Mucosa of stomach (tissue), 1 donor: ENCODE measurements around the gene TMC1.
A peak's percentile ranks its signal among the peaks of the same experiment; 100 is the strongest.
"Not testable (repeated sequence)": the region's sequence is repeated elsewhere in the genome, so short reads cannot be mapped to it uniquely, and the experiment has no call there.

Source experiments
- H3K27me3 ChIP-seq: one replicate; pipeline ENCODE4 v1.7.0; 2013; ENCODE audit warnings: mild to moderate bottlenecking, low read length; ENCODE audit not compliant: control insufficient read depth, insufficient read depth
- H3K36me3 ChIP-seq: one replicate; pipeline ENCODE4 v1.7.0; 2013; ENCODE audit warnings: low read length; ENCODE audit not compliant: control insufficient read depth, insufficient read depth
- H3K4me1 ChIP-seq: one replicate; pipeline ENCODE4 v1.7.0; 2013; ENCODE audit warnings: mild to moderate bottlenecking, low read length; ENCODE audit not compliant: control insufficient read depth, insufficient read depth
- H3K4me3 ChIP-seq: one replicate; pipeline ENCODE4 v1.7.0; 2013; ENCODE audit warnings: low read length
- H3K9ac ChIP-seq: one replicate; pipeline ENCODE4 v1.7.0; 2013; ENCODE audit warnings: mild to moderate bottlenecking, low read length, moderate library complexity
- H3K9me3 ChIP-seq: one replicate; pipeline ENCODE4 v1.7.0; 2013; ENCODE audit warnings: mild to moderate bottlenecking, low read length, moderate library complexity; ENCODE audit not compliant: control insufficient read depth
- donor health status: Pancreatic carcinoma.

TMC1 gene

DNA sequence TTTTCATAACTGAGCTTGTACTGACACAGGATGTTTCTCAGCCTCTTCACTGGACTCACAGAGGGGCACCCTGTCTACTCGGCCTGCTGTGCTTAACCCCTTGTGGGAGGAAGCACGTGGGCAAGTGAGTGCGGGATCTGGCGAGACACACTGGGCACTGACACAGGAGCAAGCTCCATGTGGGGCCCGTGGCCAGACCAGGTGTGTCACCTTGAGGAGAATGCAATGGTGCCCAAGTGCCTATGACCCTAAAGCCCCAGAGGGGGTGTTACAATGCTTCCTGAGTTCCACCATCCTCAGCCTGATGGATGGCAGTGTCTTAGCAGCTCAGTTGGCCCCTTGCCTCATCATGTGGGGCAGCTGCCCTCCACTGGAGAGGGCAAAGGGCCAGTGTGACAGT lies 302.6 kb downstream of the TMC1 start:
- Histone ChIP-seq H3K27me3 (no peaks in the 10 kb centered on the region), H3K4me3 (no peak overlapping the region), H3K9ac (no peak overlapping the region), H3K4me1 (peaks cover 29% of the 10 kb centered on the region), H3K36me3 (no peaks in the 10 kb centered on the region), H3K9me3 (no peaks in the 10 kb centered on the region)

DNA sequence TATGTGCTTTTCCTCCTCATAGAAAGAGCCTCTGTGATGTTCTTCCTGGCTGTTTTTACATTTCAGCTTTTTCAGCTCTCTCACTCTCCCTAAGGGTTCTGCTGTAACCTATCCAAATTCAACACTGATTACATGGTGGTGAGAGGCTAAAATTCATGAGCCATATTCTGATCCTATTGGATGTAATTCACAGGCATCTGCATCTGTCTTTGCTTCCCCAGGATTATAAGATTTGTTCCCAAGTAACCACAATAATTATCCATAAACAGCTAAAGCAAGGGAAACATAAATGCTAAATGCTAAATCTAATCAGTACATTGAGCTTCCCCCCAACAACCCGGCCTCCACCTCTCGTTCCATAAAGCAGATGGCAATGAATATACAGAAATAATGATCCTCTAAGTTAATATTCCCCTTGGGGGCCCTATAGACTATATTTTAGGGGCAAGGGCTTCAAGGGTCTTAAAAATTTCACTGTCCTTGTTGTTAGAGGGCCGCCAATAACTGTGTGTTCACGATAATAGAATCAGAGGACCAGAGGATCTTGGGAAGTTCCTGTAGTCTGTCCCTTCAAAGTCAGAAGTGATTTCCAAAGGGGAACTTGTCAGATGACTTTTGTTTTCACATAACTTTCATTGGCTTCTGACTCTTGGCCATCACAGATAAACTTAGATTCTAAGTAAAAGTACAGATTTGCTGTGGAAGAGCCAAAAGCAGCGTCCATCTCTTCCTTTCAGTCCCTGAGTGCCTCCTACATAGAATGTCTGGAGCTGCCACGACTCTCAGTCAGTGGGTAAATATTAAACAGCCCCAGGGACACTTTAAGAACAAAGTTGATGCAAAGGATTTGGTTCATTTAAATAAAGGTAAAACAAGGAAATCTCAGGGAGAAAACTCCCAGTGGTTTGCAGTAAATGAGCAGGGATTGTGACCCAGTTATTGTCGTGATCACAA lies 305.9 kb downstream of the TMC1 start:
- H3K9ac ChIP-seq, result peak overlapping the region; percentile 10
- H3K4me3 ChIP-seq, result no peak overlapping the region

DNA sequence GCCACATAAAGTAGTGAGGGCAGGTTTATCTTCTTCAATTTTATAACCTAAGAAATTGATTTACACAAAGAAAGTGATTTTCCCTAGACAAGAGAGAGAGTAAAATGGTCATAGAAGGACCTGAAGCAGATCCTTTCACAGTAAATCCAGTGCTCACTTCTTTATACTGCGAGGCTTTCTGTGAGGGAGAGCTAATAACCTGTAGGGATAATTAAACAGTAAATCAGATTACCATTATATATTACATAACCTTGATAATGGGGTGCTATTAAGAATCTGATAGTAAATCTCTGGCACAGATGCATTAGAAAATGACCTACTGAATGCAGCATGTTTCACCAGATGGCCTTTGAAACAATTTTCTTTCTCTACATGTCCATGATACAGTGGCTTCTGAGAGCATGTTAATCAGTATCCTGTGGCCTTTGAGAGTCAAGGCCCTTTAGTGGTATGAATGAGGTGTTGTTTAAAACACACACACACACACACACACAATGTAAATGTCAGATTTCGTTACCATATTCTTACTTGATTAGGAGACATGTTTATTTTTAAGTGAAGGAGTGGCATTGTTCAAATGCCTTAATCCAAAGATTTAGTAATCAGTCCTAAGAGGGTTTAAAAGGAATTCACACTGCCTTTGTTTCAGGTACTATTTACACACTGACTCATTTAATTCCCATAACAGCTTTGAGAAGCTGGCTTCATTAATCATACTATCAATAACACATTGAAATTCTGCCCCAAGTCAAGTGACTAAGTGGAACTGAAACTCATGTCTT lies 306.7 kb downstream of the TMC1 start:
- H3K27me3 ChIP-seq, result no peaks in the 10 kb centered on the region
- peaks cover 34% of the 10 kb centered on the region for H3K4me1 ChIP-seq
- peak overlapping the region; percentile 10 for H3K9ac ChIP-seq
- no peaks in the 10 kb centered on the region for H3K36me3 ChIP-seq
- H3K4me3 ChIP-seq, result no peak overlapping the region
- H3K9me3 ChIP-seq, result no peaks in the 10 kb centered on the region

More for the DNA sequence above, 305.9 kb downstream of the TMC1 start:
- peaks cover 34% of the 10 kb centered on the region for H3K4me1 ChIP-seq
- no peaks in the 10 kb centered on the region for H3K27me3 ChIP-seq
- H3K9me3 ChIP-seq, result no peaks in the 10 kb centered on the region
- H3K36me3 ChIP-seq, result no peaks in the 10 kb centered on the region

DNA sequence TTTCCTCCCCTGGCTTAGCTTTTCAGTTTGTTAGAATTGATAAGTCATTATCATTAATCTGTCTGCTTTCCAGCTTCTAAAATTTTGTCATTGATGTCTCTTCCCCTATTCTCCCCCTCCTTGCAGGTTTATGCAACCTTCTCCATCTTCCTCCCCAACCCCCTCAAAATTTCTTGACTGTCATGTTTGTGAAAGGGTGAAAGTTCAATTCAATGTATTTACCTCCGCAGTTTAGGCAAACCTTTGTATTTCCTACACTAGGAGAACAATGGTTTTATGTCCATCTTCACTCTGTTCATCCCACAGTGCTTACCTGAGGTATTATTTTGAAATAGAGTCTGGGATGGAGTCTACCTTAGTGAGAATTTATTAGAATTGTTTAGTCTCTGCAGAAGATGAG lies 313.6 kb downstream of the TMC1 start:
- Histone ChIP-seq H3K27me3 (no peaks in the 10 kb centered on the region), H3K36me3 (no peaks in the 10 kb centered on the region), H3K9ac (no peak overlapping the region), H3K4me3 (no peak overlapping the region), H3K9me3 (no peaks in the 10 kb centered on the region), H3K4me1 (no peaks in the 10 kb centered on the region)

DNA sequence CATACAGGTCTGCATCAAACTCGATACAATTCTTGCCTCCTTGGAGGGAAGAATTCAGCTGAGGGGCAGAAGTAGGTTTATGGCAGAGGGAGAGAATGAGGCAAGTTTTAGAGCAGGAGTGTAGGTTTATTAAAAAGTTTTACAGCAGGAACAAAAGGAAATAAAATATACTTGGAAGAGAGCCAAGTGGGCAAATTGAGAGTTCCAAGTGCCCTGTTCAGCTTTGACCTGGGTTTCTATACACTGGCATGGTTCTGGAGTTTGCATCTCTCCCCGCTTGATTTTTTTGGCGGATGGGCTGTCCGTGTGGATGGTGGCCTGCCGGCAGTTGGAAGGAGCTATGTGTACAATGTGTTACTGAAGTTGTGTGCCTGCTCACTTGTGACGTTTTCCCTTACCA lies 315.4 kb downstream of the TMC1 start:
- Histone ChIP-seq H3K4me1 (no peaks in the 10 kb centered on the region), H3K9me3 (no peaks in the 10 kb centered on the region), H3K4me3 (no peak overlapping the region), H3K27me3 (no peaks in the 10 kb centered on the region), H3K9ac (no peak overlapping the region), H3K36me3 (no peaks in the 10 kb centered on the region)

DNA sequence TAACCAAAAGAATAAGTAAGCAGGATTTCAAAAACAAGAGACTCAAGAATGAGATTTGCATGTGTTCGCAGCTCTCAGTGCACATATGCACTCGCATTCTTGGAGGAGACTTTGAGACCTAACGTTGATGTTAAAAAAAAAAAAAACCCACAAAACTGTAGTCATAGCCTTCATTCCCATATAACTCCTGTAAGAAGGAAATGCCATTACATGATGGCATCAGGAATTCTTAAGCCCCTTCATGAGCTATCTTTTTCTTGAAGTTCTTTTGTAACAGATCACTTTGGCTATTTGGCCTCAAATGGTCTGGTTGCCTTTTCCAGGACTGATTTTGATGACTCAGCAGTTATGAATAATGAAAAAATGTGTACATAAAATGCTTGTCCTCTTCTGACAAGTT lies 317.7 kb downstream of the TMC1 start:
- H3K4me3 ChIP-seq, result no peak overlapping the region
- H3K27me3 ChIP-seq, result no peaks in the 10 kb centered on the region
- H3K36me3 ChIP-seq, result no peaks in the 10 kb centered on the region
- H3K9ac ChIP-seq, result no peak overlapping the region
- H3K9me3 ChIP-seq, result no peaks in the 10 kb centered on the region
- H3K4me1 ChIP-seq, result no peaks in the 10 kb centered on the region

DNA sequence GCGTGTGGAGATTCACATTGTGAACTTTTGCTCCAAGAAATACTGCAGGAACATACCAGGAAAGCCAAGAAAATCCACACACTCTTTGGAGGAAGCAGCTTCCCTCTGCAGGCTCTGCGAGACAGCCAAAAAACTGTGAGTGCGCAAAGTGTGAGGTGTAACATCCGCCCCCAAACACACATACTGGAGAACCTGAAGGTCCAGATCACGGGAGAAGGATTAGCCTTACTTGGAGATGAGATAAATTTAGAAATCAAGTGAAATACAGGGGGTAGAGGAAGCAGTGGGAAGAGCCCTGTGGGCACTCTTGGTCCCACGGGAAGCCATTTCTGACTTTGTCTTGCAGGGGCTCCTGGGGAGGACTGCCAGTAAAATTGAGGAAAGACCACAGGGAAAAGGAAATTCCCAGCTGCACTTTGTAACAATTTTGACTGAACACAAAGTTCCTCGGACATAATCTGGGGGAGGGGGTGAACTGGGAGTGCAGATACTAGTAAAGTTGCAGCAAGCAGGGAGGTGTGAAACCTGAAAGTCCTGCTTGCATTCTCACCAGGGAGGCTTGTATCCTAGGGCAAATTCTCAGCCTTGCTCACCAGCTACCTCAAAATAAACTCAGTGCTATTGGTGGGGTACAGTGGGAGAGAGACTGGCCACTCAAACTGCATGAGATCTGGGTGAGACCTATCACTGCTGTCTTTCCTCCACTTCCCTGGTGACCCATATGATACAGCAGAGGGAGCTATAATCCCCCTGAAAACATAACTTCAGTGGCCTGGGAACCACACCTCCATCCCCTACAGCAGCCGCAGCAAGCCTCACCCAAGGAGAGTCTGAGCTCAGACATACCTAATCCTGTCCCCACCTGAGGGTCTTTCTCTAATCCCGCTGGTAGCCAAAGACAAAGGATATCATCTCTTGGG lies 322.4 kb downstream of the TMC1 start:
- no peaks in the 10 kb centered on the region for H3K27me3 ChIP-seq
- no peaks in the 10 kb centered on the region for H3K9me3 ChIP-seq
- H3K9ac ChIP-seq, result no peak overlapping the region
- H3K4me3 ChIP-seq, result no peak overlapping the region
- H3K4me1 ChIP-seq, result no peaks in the 10 kb centered on the region
- no peaks in the 10 kb centered on the region for H3K36me3 ChIP-seq

DNA sequence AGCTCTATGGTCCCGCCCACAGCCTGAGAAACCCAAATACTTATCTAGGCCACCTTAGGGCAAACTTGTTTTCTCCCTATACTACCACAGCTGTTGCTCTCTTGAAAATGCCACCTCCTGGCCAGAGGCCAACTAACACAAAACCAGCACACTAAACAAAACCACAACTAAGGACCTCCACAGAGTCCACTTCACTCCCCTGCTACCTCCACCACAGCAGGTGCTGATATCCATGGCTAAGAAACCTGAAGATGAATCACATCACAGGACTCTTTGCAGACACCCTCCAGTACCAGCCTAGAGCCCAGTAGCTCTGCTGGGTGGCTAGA lies 323.0 kb downstream of the TMC1 start:
- no peaks in the 10 kb centered on the region for H3K27me3 ChIP-seq
- H3K4me1 ChIP-seq, result no peaks in the 10 kb centered on the region
- no peaks in the 10 kb centered on the region for H3K9me3 ChIP-seq
- no peak overlapping the region for H3K9ac ChIP-seq
- H3K4me3 ChIP-seq, result no peak overlapping the region
- no peaks in the 10 kb centered on the region for H3K36me3 ChIP-seq

DNA sequence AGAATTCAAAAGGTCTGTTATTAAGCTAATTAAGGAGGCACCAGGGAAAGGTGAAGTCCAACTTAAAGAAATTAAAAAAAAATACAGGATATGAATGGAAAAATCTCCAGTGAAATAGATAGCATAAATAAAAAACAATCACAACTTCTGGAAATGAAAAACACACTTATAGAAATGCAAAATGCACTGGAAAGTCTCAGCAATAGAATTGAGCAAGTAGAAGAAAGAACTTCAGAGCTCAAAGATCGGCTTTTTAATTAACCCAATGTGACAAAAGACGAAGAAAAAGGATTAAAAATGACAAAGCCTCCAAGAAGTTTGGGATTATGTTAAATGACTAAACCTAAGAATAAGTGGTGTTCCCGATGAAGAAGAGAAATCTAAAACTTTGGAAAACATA lies 323.6 kb downstream of the TMC1 start:
- not testable (repeated sequence) for H3K27me3 ChIP-seq, H3K4me1 ChIP-seq, H3K9ac ChIP-seq, H3K36me3 ChIP-seq, H3K9me3 ChIP-seq, H3K4me3 ChIP-seq

DNA sequence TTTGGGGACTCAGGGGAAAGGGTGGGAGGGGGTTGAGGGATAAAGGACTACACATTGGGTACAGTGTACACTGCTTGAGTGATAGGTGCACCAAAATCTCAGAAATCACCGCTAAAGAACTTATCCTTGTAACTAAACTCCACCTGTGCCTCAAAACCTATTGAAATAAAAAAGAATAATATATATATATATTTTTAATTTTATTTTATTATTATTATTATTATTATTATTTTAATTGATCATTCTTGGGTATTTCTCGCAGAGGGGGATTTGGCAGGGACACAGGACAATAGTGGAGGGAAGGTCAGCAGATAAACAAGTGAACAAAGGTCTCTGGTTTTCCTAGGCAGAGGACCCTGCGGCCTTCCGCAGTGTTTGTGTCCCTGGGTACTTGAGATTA lies 328.8 kb downstream of the TMC1 start:
- H3K9me3 ChIP-seq, H3K4me1 ChIP-seq, H3K27me3 ChIP-seq, H3K4me3 ChIP-seq, H3K9ac ChIP-seq, H3K36me3 ChIP-seq: not testable (repeated sequence)

DNA sequence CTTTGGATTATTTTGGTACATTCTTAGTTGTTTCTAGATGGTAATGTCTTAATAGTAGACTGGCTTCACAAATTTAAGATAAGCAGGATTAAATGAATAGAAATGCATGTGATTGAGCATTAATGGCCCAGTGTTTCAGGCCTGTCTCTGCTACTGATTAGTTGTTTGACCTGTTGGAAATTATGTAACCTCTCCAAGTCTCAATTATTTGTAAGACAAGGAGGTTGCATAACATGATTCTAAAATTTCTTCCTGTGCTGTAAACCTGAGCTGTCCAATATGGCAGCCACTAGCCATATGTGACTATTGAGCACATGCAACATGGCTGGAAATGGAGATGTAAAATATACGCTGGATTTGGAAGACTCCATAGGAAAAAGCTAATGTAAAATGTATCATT lies 333.9 kb downstream of the TMC1 start:
- Histone ChIP-seq H3K27me3 (no peaks in the 10 kb centered on the region), H3K9ac (no peak overlapping the region), H3K9me3 (no peaks in the 10 kb centered on the region), H3K4me1 (peaks cover 14% of the 10 kb centered on the region), H3K4me3 (no peak overlapping the region), H3K36me3 (no peaks in the 10 kb centered on the region)
